ENCODE results near the gene ZBTB40.

- TF ChIP-seq CTCF (IDR thresholded peaks at IDR 0.05) = no peak
- no peak for TF ChIP-seq POLR2A (IDR thresholded peaks at IDR 0.05)
These were observed 76.1 kb downstream of the ZBTB40 start for GRCh38 chr1:22527555-22528296.
